Stimulated activated CD8-positive, alpha-beta memory T cell treated with anti-CD3 and anti-CD28 coated beads, Interleukin-15, amount 100 ng/mL, for 24 hours (primary cell): ENCODE data around the gene C1orf35.

Experiments
- DNase-seq: peaks from one replicate; pipeline ENCODE4 v3.0.0-alpha.2; 2020; ENCODE audit warnings: low read depth

C1orf35 gene

DNA sequence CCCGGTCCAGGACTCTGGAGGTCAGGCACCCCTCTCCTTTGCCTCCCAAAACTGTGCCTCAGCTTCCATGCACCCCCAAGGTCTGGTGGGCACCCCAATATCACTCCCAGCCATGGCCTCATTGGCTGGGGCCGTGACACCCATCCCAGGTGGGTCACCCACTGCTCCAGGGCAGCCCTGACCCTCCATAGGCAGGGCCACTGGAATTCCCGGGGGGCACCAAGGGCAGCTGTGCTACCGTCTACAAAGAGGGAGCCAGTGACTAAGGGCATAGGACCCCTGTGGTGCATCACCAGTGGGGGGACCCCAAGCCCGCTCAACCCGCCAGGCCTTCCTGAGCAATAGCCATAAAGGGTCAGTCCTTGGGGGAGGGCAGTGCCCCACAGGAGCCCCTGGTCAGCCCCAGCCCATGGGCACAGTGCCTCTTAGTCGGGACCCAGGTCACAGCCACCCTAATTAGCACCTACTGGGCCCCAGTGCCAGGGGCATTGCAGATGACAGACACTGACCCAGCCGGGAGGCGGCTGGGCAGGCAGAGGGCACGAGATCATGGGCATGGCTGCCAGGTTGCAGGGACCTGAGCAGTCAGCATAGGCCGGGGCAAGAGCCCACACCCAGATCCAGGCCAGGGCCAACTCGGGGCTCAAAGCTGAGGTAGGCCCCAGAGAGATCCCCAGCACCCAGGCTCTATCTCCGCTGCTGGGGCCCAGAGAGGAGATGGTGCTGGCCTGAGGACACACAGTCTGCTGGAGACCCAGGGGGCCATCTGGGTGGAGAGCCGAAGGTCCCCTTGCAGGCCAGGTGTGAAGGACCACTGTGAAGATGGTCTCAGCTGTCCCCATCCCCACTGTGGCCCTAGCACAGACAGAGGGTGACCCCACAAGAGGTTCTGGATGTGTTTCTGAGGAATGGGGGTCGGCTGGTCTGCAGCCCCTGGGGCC is 39.6 kb downstream of the C1orf35 start:
- no peak for DNase-seq

DNA sequence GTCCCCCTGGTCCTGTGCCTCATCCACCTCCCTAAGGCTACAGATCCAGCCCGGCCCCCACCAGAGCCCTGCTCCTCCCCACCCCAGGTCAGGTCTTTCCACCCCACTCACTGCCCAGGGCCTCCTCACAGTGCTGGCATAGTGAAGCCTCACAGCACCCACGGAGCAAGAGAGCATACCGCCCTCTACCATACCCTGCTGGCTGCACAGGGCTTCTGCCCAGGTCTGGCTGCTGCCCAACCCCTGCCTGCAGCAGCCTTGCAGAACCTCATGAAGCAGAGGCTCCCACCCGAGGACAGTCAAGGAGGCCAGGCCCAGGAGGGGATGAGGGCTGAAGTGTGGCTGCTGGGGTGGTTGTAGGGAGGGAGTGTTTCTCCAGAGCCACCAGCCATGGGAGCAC is 40.3 kb downstream of the C1orf35 start:
- DNase-seq: no peak

DNA sequence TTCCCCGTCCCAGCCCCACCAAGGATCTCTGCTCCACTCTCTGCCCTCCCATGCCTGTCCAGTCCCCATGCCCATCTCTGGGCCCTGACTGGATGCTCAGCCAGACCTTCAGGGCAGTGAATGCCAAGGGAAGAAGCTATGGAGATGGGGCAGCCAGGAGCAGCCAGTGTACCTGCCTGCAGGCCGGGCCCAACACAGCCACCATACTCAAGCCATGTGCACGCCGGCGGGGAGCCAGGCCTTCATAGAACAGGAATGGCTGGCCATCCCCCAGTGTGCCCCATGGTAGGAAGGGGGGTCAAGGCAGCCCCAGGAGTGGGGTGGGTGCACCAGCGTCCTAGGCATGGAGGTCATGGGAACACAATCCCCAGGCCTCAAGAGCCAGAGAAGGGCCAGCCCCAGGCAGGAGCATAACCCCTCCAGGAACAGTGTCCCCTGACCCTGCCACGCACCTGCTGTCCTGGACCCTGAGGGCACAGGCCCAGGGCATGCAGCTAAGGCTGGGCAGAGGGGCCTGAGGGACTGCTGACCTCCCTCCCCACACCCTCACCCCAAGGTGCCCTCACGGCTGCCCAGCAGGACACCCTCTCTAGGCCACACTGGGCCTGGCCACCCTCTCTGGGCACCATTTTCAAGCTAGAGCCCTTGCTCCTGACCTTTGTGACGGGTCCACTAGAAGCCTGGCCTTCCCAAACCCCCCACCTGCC is 40.9 kb downstream of the C1orf35 start:
- DNase-seq: no peak

DNA sequence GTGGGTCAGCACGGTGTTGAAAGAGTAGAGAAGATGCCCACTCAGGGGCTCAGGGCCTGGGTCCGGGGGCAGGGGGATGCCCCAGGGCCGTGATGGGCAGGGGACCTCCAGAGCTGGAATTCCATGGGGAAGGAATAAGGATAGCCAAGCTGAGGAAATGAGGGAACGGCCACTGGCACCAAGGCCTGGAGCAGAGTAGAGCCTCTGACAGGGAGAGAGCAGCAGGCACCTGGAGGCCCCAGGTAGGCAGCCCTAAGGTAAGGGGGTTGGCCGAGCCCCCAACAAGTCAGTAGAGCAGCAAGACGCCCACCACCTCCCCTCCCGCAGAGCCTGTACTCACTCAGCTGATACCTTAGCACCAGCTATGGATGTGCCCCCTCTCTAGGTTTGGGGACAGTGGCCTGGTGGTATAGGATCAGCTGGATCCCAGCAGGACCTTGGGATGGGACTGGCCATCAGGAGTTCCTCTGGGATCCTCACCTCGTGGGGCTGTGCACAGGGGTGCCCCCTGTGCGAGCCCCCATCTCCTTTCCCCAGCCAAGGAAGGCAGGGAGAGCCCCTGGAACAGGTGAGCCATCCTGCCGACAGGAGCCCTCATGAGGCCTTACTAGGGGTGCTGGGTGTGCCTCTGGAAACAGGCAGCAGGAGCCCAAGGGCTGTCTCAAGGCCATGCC is 41.6 kb downstream of the C1orf35 start:
- no peak for DNase-seq

DNA sequence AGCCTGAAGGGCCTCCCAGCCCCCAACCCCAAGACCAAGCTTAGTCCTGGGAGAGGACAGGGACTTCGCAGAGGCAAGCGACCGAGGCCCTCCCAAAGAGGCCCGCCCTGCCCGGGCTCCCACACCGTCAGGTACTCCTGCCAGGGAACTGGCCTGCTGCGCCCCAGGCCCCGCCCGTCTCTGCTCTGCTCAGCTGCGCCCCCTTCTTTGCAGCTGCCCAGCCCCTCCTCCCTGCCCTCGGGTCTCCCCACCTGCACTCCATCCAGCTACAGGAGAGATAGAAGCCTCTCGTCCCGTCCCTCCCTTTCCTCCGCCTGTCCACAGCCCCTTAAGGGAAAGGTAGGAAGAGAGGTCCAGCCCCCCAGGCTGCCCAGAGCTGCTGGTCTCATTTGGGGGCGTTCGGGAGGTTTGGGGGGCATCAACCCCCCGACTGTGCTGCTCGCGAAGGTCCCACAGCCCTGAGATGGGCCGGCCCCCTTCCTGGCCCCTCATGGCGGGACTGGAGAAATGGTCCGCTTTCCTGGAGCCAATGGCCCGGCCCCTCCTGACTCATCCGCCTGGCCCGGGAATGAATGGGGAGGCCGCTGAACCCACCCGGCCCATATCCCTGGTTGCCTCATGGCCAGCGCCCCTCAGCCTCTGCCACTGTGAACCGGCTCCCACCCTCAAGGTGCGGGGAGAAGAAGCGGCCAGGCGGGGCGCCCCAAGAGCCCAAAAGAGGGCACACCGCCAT is 42.5 kb downstream of the C1orf35 start:
- no peak for DNase-seq

DNA sequence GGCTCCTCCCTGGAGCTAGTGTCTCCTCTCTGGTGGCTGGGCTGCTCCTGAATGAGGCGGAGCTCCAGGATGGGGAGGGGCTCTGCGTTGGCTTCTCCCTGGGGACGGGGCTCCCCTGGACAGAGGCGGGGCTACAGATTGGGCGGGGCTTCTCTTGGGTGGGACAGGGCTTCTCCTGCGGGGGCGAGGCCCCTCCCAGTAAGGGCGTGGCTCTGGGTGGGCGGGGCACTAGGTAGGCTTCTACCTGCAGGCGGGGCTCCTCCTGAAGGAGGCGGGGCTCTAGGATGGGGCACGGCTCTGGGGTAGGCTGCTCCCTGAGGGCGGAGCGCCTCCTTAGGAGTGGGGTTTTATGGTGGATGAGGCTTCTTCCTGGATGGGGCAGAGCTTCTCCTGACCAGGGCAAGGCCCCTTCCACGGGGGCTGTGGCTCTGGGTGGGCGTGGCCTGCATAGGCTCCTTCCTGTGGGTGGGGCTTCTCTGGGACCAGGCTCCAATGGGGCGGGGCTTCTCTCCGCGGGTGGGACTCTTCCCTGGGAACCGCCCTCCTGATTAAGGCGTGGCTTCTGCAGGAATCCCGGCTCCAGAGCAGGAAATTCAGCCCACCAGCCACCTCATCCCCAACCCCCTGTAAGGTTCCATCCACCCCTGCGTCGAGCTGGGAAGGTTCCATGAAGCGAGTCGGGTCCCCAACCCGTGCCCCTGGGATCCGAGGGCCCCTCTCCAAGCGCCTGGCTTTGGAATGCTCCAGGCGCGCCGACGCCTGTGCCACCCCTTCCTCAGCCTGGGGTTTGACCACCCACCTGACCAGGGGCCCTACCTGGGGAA is 43.3 kb downstream of the C1orf35 start:
- no peak for DNase-seq

DNA sequence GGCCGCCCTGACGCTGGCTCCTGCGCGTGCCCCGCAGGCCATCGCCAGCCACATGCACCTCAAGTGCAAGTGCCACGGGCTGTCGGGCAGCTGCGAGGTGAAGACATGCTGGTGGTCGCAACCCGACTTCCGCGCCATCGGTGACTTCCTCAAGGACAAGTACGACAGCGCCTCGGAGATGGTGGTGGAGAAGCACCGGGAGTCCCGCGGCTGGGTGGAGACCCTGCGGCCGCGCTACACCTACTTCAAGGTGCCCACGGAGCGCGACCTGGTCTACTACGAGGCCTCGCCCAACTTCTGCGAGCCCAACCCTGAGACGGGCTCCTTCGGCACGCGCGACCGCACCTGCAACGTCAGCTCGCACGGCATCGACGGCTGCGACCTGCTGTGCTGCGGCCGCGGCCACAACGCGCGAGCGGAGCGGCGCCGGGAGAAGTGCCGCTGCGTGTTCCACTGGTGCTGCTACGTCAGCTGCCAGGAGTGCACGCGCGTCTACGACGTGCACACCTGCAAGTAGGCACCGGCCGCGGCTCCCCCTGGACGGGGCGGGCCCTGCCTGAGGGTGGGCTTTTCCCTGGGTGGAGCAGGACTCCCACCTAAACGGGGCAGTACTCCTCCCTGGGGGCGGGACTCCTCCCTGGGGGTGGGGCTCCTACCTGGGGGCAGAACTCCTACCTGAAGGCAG is 44.0 kb downstream of the C1orf35 start:
- no peak for DNase-seq

DNA sequence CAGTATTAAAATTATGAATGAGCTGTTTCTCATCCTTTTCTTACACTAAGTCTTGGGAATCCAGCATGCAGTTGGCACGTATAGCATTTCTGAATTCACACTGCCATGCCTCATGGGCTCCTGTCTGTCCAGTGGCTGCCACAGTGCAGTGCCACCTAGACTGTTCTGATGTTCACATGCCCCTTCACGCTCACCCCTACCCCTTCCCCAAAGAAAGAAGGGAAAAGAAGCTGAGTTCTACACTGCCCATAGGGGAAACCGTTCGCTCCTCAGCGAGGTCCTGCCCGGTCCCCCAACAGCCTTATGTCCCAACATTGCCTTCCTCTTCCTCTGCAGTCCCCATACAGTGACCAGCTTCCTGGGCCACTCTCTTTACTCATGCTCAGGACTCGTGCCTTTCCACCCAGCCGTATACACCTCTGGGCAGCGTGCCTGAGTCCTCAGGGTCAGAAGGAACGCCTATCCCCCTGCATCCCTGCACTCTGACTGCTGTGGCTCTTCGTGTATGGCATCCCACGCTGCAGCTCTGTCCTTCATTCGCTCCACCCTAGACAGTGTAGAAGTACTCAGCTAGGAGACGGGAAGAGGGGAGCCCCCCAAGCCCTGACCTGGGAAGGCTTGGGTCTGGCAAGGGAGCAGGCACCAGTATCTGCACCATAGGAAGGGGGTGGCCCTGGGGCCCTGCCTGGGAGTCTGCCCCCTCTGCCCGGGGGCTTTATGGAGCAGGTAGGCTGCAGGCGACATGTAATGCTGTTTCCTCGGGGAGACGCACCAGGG is 44.8 kb downstream of the C1orf35 start:
- no peak for DNase-seq
